K562 (cell line): ENCODE results near the gene AMMECR1. TPM values are rescaled to one million over a fixed set of nuclear protein-coding genes. Genes with fewer than 3 reads are reported as not detected.

ENCODE experiments used
- ATAC-seq: fragments of 200-7000 bp; cut with Tn5 transposase; 3 replicates; pipeline ENCODE4 v1.9.1; 2020; ENCODE audit warnings: moderate library complexity
- BruUV-seq: library from RNA; stranded (reverse); fragments of 400-500 nt; replicated peaks from 2 replicates; lab custom pipeline; 2021; lab: Mats Ljungman, UMichigan
- CTCF ChIA-PET: fragments of 300-600 bp; formaldehyde crosslinking; extraction: SDS; loops from one replicate; lab custom pipeline; 2021; ENCODE audit warnings: low intra/inter-chr PET ratio; lab: Yijun Ruan, JAX
- POLR2A ChIA-PET: fragments of 300-600, 350-650 bp; sonication (Branson Sonifier 250); formaldehyde crosslinking; extraction: SDS; loops from one replicate; lab custom pipeline; 2021; ENCODE audit warnings: antibody characterized with exemption, inconsistent platforms; lab: Yijun Ruan, JAX
- DNase-seq, 4 experiments: peaks; one replicate each; pipeline versions ENCODE4 v3.0.0 to v3.0.0-alpha.2; 2011 to 2018; ENCODE audit warnings: low spot score in 3 of 4, mixed read lengths in 3 of 4; ENCODE audit errors: extremely low read depth in 1 of 4
- FAIRE-seq: peaks from 2 replicates; lab custom pipeline; 2011; peaks lifted over from hg19 to GRCh38; lab: Jason Lieb, UNC
- H2AFZ ChIP-seq: 2 replicates; pipeline ENCODE4 v1.6.0; 2011; ENCODE audit warnings: low read depth, low read length, control low read depth, inconsistent platforms
- H3K27ac ChIP-seq: fragments of 200-600 bp; 3 replicates; pipeline ENCODE4 v1.8.0; 2011; ENCODE audit warnings: low read depth, mild to moderate bottlenecking, control low read depth, inconsistent platforms, low read length, moderate library complexity, mixed read lengths; ENCODE audit errors: extremely low read depth
- H3K27me3 ChIP-seq, 2 experiments: fragments of 300-600 bp in 1 of 2; 2 replicates in 1 of 2; 3 replicates in 1 of 2; pipeline versions ENCODE4 v1.6.0 to v1.8.0; 2011; ENCODE audit warnings: inconsistent platforms in 2 of 2, low read length in 2 of 2, mild to moderate bottlenecking in 1 of 2, mixed read lengths in 1 of 2, moderate library complexity in 1 of 2; ENCODE audit not compliant: control insufficient read depth in 2 of 2, insufficient read depth in 2 of 2
- H3K36me3 ChIP-seq: fragments of 300-600 bp; 3 replicates; pipeline ENCODE4 v1.8.0; 2011; ENCODE audit warnings: mild to moderate bottlenecking, low read length, inconsistent platforms; ENCODE audit not compliant: control insufficient read depth, insufficient read depth
- H3K4me1 ChIP-seq, 2 experiments: fragments of 200-600 bp in 1 of 2; replicated peaks in 1 of 2; 2 replicates in 1 of 2; 3 replicates in 1 of 2; pipeline versions ENCODE4 v1.5.1 to v1.8.0; 2011; ENCODE audit warnings: inconsistent platforms in 2 of 2, low read length in 2 of 2, mild to moderate bottlenecking in 1 of 2, mixed read lengths in 1 of 2, moderate library complexity in 1 of 2; ENCODE audit not compliant: control insufficient read depth in 2 of 2, insufficient read depth in 2 of 2
- H3K4me2 ChIP-seq: 2 replicates; pipeline ENCODE4 v1.6.1; 2011; ENCODE audit warnings: low read length, control low read depth, inconsistent platforms, mixed read lengths; ENCODE audit not compliant: insufficient read depth
- H3K4me3 ChIP-seq: fragments of 200-600 bp; sonication (generic), shearing (Covaris generic); 2 replicates; pipeline ENCODE4 v1.5.1; 2016; ENCODE audit warnings: control low read depth, inconsistent platforms
- H3K79me2 ChIP-seq: fragments of 200-600 bp; 3 replicates; pipeline ENCODE4 v1.8.0; 2011; ENCODE audit warnings: low read length, inconsistent platforms; ENCODE audit not compliant: control insufficient read depth, insufficient read depth
- H3K9ac ChIP-seq, 2 experiments: 2 replicates each; pipeline versions ENCODE4 v1.6.0 to v1.6.1; 2011; ENCODE audit warnings: low read depth in 2 of 2, low read length in 2 of 2, control low read depth in 1 of 2, inconsistent platforms in 1 of 2, mild to moderate bottlenecking in 1 of 2, mixed read lengths in 1 of 2; ENCODE audit not compliant: insufficient read depth in 1 of 2
- H3K9me1 ChIP-seq: one replicate; pipeline ENCODE4 v1.6.0; 2011; ENCODE audit warnings: inconsistent platforms, mild to moderate bottlenecking, low read length, moderate library complexity; ENCODE audit not compliant: control insufficient read depth, insufficient read depth
- H3K9me3 ChIP-seq: replicated peaks from 2 replicates; pipeline ENCODE4 v1.5.1; 2011; ENCODE audit warnings: low read depth, low read length, inconsistent platforms; ENCODE audit not compliant: control insufficient read depth, insufficient read depth
- H4K20me1 ChIP-seq: replicated peaks from 2 replicates; pipeline ENCODE4 v1.6.1; 2011; ENCODE audit warnings: low read length, inconsistent platforms, mixed read lengths; ENCODE audit not compliant: control insufficient read depth, insufficient read depth
- ARHGAP35 ChIP-seq: fragments of 450-650 bp; IDR thresholded peaks from 2 replicates; pipeline ENCODE4 v1.6.1; 2018; ENCODE audit not compliant: partially characterized antibody
- C11orf30 ChIP-seq: fragments of 450-650 bp; IDR thresholded peaks from 2 replicates; pipeline ENCODE4 v1.6.1; 2016; ENCODE audit warnings: low read depth, mild to moderate bottlenecking
- ETS2 ChIP-seq: IDR thresholded peaks from 2 replicates; pipeline ENCODE4 v1.6.1; 2016; ENCODE audit warnings: borderline replicate concordance, missing genetic modification characterization, mild to moderate bottlenecking, moderate library complexity, missing compliant biosample characterization; ENCODE audit not compliant: poor library complexity, severe bottlenecking
- ILK ChIP-seq: fragments of 450-650 bp; IDR thresholded peaks from 2 replicates; pipeline ENCODE4 v1.6.1; 2016; ENCODE audit warnings: missing genetic modification characterization, low read depth, mild to moderate bottlenecking, missing compliant biosample characterization, moderate library complexity, borderline replicate concordance
- MAFF ChIP-seq: IDR thresholded peaks from 2 replicates; pipeline ENCODE4 v1.6.1; 2012; ENCODE audit warnings: low read length, improper control_type of control experiment
- MAFG ChIP-seq: fragments of 450-650 bp; conservative IDR thresholded peaks from 2 replicates; pipeline ENCODE4 v1.6.1; 2016; ENCODE audit warnings: missing genetic modification characterization, missing compliant biosample characterization
- MAFK ChIP-seq: IDR thresholded peaks from 2 replicates; pipeline ENCODE4 v1.6.1; 2011; ENCODE audit warnings: low read length, improper control_type of control experiment
- POLR2AphosphoS2 ChIP-seq: IDR thresholded peaks from 2 replicates; pipeline ENCODE4 v1.6.1; 2012; ENCODE audit warnings: low read length, improper control_type of control experiment
- ZNF316 ChIP-seq: fragments of 450-650 bp; IDR thresholded peaks from 2 replicates; pipeline ENCODE4 v1.6.1; 2016
- WGBS: fragments of 100-300 bp; shearing (Covaris generic); methylation state at CpG from one replicate; pipeline ENCODE4 v1.1.6; 2016; ENCODE audit warnings: low coverage, mixed read lengths; ENCODE audit not compliant: insufficient coverage; ENCODE audit errors: missing lambda C conversion rate; 5-methylcytosine and 5-hydroxymethylcytosine counted together
- in situ Hi-C: fragments of 300-500 bp; cut with MboI; formaldehyde crosslinking; loops from 4 replicates; pipeline ENCODE4 v1.15.0; 2018; ENCODE audit warnings: inconsistent platforms, mixed read lengths
- intact Hi-C: fragments of 100-400 bp; cut with micrococcal nuclease; formaldehyde crosslinking; loops from 2 replicates; pipeline ENCODE4 v1.14.2; 2022
- polyA plus RNA-seq, 8 experiments: library from polyadenylated mRNA; depleted of rRNA in 4 of 8; stranded (reverse) in 5 of 8; unstranded in 3 of 8; fragments of >200 nt; fragmentation: Nextera tagmentation in 2 of 8; fragmentation: Illumina TruSeq in 1 of 8; extraction: Ambion mirVana in 2 of 8; extraction: Trizol in 1 of 8; gene quantifications; 2 replicates each; pipeline versions ENCODE4 v1.2.1 to v1.2.3, GENCODE V29; 2011 to 2014; ENCODE audit warnings: inconsistent platforms in 1 of 8, missing spikeins in 1 of 8
- total RNA-seq, 7 experiments: library from RNA; depleted of rRNA in 6 of 7; stranded (reverse); fragments of >200 nt in 6 of 7; fragmentation: Illumina TruSeq in 2 of 7; extraction: Trizol in 2 of 7; gene quantifications; 2 replicates each; pipeline versions ENCODE4 v1.2.1 to v1.2.3, GENCODE V29; 2011 to 2021; ENCODE audit warnings: low replicate concordance in 1 of 7

AMMECR1 gene
- total and polyA plus RNA-seq, 9 of the 15 experiments (the other 6 are each of a cell fraction or from before 2014, with no cell fraction given): 13.9 to 36.7 (median 23.6) TPM

- peaks cover 38% of the 10 kb centered on the region for H3K79me2 ChIP-seq
- no peak overlapping the region for H3K27ac ChIP-seq
- no peak for DNase-seq
- no peaks in the 10 kb centered on the region for H3K9me3 ChIP-seq
- H3K27me3 ChIP-seq: no peaks in the 10 kb centered on the region
- H4K20me1 ChIP-seq: no peaks in the 10 kb centered on the region
- peaks cover 0 to 16% of the 10 kb centered on the region in 2 experiments; a peak in 3 of 5 replicates for H3K4me1 ChIP-seq
- CTCF ChIA-PET: no interaction called here
- no peak for FAIRE-seq
- no peak for ATAC-seq
- peaks cover 2% of the 10 kb centered on the region; the same call in 1 of the 3 replicates for H3K36me3 ChIP-seq
- intact Hi-C loops (no loop called here), in situ Hi-C loops (no loop called here)
- POLR2A ChIA-PET: no interaction called here
- no peak overlapping the region for H2AFZ ChIP-seq
- H3K4me2 ChIP-seq: no peak overlapping the region
- no peak overlapping the region for H3K9ac ChIP-seq
- no peaks in the 10 kb centered on the region for H3K9me1 ChIP-seq
- H3K4me3 ChIP-seq: no peak overlapping the region
- 44% methylated on average over 1 of the region's 1 CpG for WGBS
- BruUV-seq: no TSS peak
- TF ChIP-seq MAFK (peak; percentile 93), C11orf30 (peak; percentile 91), MAFF (peak; percentile 92), ZNF316 (peak; percentile 93), ILK (tag) (no peak), MAFG (tag) (peak; percentile 83), ETS2 (no peak)
Observed at GRCh38 chrX:110248578-110248977, 69.3 kb downstream of the AMMECR1 start.

- ATAC-seq (no peak), FAIRE-seq (no peak), DNase-seq (no peak)
- no peaks in the 10 kb centered on the region; a peak in 3 of 5 replicates for H3K4me1 ChIP-seq
- in situ Hi-C loops: no loop called here
- H3K9me1 ChIP-seq: no peaks in the 10 kb centered on the region
- H3K9me3 ChIP-seq: no peaks in the 10 kb centered on the region
- H2AFZ ChIP-seq: no peak overlapping the region
- H4K20me1 ChIP-seq: no peaks in the 10 kb centered on the region
- no peaks in the 10 kb centered on the region for H3K27me3 ChIP-seq
- no peak overlapping the region for H3K9ac ChIP-seq
- H3K36me3 ChIP-seq: peaks cover 2% of the 10 kb centered on the region; the same call in 1 of the 3 replicates
- no peak overlapping the region for H3K4me3 ChIP-seq
- ChIA-PET POLR2A (no interaction called here), CTCF (no interaction called here)
- TF ChIP-seq POLR2AphosphoS2 (no peak), ARHGAP35 (no peak)
- no peak overlapping the region for H3K4me2 ChIP-seq
- BruUV-seq: no TSS peak
- H3K27ac ChIP-seq: no peak overlapping the region
- intact Hi-C loops: no loop called here
- H3K79me2 ChIP-seq: peaks cover 33% of the 10 kb centered on the region
Observed at GRCh38 chrX:110245011-110245410, 72.9 kb downstream of the AMMECR1 start.
